OCI-LY1 (cell line): ENCODE measurements around the gene ZNF117.

ENCODE experiments used
- H2AFZ ChIP-seq: fragments of 200-600 bp; sonication (generic), shearing (Covaris generic); 2 replicates; pipeline ENCODE4 v1.6.0; 2014; ENCODE audit warnings: antibody characterized with exemption, mild to moderate bottlenecking, low read length
- H3F3A ChIP-seq: fragments of 200-600 bp; sonication (generic), shearing (Covaris generic); 2 replicates; pipeline ENCODE4 v1.6.0; 2014; ENCODE audit warnings: mild to moderate bottlenecking, antibody characterized with exemption, low read length, moderate library complexity; ENCODE audit not compliant: insufficient read depth
- H3K27ac ChIP-seq: fragments of 200-600 bp; sonication (generic); 2 replicates; pipeline ENCODE4 v1.5.1; 2014; ENCODE audit warnings: low read length, mixed run types, mild to moderate bottlenecking, low read depth; ENCODE audit not compliant: poor library complexity, severe bottlenecking
- H3K27me3 ChIP-seq: fragments of 200-600 bp; sonication (generic); 2 replicates; pipeline ENCODE4 v1.6.0; 2014; ENCODE audit warnings: antibody characterized with exemption, mild to moderate bottlenecking, low read length, moderate library complexity; ENCODE audit not compliant: insufficient read depth
- H3K36me3 ChIP-seq: fragments of 200-600 bp; sonication (generic); 2 replicates; pipeline ENCODE4 v1.6.1; 2014; ENCODE audit warnings: mild to moderate bottlenecking, antibody characterized with exemption, low read length, moderate library complexity, mixed read lengths; ENCODE audit not compliant: insufficient read depth
- H3K4me1 ChIP-seq: fragments of 200-600 bp; sonication (generic); 2 replicates; pipeline ENCODE4 v1.5.1; 2014; ENCODE audit warnings: mild to moderate bottlenecking, low read length, moderate library complexity; ENCODE audit not compliant: insufficient read depth, severe bottlenecking
- H3K4me2 ChIP-seq: fragments of 200-600 bp; sonication (generic), shearing (Covaris generic); 2 replicates; pipeline ENCODE4 v1.6.1; 2014; ENCODE audit warnings: low read length
- H3K4me3 ChIP-seq: fragments of 200-600 bp; sonication (generic); 2 replicates; pipeline ENCODE4 v1.5.1; 2014; ENCODE audit warnings: low read length, low read depth, mild to moderate bottlenecking, mixed read lengths; ENCODE audit not compliant: poor library complexity, severe bottlenecking
- H3K79me2 ChIP-seq: fragments of 200-600 bp; shearing (Covaris generic); 2 replicates; pipeline ENCODE4 v1.6.1; 2016; ENCODE audit warnings: mixed run types, low read length, mixed read lengths; ENCODE audit not compliant: insufficient read depth
- H3K9ac ChIP-seq: fragments of 200-600 bp; sonication (generic), shearing (Covaris generic); 2 replicates; pipeline ENCODE4 v1.6.1; 2014; ENCODE audit warnings: mild to moderate bottlenecking, low read length, mixed read lengths
- H3K9me2 ChIP-seq: fragments of 200-600 bp; sonication (generic), shearing (Covaris generic); 2 replicates; pipeline ENCODE4 v1.6.1; 2014; ENCODE audit warnings: low read depth, mild to moderate bottlenecking, low read length, mixed read lengths
- H3K9me3 ChIP-seq: fragments of 200-600 bp; shearing (Covaris generic); 2 replicates; pipeline ENCODE4 v1.6.1; 2014; ENCODE audit warnings: low read length, mixed read lengths
- H4K20me1 ChIP-seq: fragments of 200-600 bp; sonication (generic), shearing (Covaris generic); 2 replicates; pipeline ENCODE4 v1.6.0; 2016; ENCODE audit warnings: mild to moderate bottlenecking, low read length; ENCODE audit not compliant: insufficient read depth
- EZH2 ChIP-seq: fragments of 200-600 bp; sonication (generic), shearing (Covaris generic); IDR thresholded peaks from 2 replicates; pipeline ENCODE4 v1.8.0; 2017; ENCODE audit warnings: borderline replicate concordance, mixed run types, mild to moderate bottlenecking, antibody characterized with exemption, low read length, moderate library complexity, mixed read lengths
- TF ChIP-seq, protein P1 (sequence below): fragments of 200-600 bp; sonication (generic), shearing (Covaris generic); IDR thresholded peaks from 2 replicates; pipeline ENCODE4 v1.5.1; 2017; ENCODE audit warnings: mild to moderate bottlenecking, antibody characterized with exemption, low read length, moderate library complexity, mixed read lengths

The ZNF117 gene

DNA sequence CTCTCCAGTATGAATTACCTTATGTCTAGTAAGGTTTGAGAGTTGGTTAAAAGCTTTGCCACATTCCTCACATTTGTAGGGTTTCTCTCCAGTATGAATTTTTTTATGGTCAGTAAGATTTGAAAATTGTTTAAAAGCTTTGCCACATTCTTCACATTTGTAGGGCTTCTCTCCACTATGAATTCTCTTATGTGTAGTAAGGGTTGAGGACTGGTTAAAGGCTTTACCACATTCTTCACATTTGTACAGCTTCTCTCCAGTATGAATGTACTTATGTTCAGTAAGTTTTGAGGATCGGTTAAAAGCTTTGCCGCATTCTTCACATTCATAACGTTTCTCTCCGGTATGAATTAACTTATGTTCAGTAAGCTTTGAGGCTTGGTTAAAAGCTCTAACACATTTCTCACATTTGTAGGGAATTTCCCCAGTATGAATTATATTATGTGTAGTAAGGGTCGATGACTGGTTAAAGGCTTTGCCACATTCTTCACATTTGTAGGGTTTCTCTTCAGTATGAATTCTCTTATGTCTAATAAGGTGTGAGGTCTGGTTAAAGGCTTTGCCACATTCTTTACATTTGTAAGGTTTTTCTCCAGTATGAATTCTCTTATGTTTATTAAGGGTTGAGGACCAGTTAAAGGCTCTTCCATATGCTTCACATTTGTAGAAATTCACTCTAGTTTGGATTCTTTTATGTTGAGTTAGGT, 12.2 kb downstream of the ZNF117 start:
- TF ChIP-seq, protein P1, sequence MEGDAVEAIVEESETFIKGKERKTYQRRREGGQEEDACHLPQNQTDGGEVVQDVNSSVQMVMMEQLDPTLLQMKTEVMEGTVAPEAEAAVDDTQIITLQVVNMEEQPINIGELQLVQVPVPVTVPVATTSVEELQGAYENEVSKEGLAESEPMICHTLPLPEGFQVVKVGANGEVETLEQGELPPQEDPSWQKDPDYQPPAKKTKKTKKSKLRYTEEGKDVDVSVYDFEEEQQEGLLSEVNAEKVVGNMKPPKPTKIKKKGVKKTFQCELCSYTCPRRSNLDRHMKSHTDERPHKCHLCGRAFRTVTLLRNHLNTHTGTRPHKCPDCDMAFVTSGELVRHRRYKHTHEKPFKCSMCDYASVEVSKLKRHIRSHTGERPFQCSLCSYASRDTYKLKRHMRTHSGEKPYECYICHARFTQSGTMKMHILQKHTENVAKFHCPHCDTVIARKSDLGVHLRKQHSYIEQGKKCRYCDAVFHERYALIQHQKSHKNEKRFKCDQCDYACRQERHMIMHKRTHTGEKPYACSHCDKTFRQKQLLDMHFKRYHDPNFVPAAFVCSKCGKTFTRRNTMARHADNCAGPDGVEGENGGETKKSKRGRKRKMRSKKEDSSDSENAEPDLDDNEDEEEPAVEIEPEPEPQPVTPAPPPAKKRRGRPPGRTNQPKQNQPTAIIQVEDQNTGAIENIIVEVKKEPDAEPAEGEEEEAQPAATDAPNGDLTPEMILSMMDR = no peak
- no peak for TF ChIP-seq EZH2
- H3K27me3 ChIP-seq = no peaks in the 10 kb centered on the region
- H3K79me2 ChIP-seq = no peaks in the 10 kb centered on the region
- no peak overlapping the region for H3K4me2 ChIP-seq
- peaks cover 42% of the 10 kb centered on the region for H3K36me3 ChIP-seq
- H3K4me1 ChIP-seq = no peaks in the 10 kb centered on the region
- H2AFZ ChIP-seq = no peak overlapping the region
- no peak overlapping the region for H3K27ac ChIP-seq
- no peaks in the 10 kb centered on the region for H4K20me1 ChIP-seq
- H3K9ac ChIP-seq = no peak overlapping the region
- H3F3A ChIP-seq = peaks cover 4% of the 10 kb centered on the region; the same call in 1 of the 2 replicates
- H3K9me3 ChIP-seq = peaks cover 72% of the 10 kb centered on the region
- peaks cover 7% of the 10 kb centered on the region for H3K9me2 ChIP-seq
- H3K4me3 ChIP-seq = no peak overlapping the region

DNA sequence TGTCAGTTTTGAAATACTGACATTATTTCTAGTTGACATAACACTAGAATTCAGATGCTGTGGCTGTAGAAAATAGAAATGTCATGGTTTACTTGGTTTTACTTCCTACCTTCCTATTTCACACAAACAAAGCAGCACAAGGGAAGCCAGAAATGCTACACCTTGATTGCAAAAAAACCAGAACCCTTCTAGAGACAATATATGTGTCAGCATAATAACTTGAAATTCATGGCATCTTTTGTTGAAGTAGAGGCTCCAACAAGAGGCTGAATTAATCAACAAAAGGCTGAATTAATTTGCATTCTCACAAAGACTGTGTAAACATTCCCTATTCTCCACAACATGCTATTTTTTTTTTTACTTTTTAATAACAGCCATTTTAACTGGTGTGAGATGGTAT, 25.2 kb downstream of the ZNF117 start:
- no peak overlapping the region for H3K4me3 ChIP-seq
- H3F3A ChIP-seq = no peaks in the 10 kb centered on the region
- no peaks in the 10 kb centered on the region for H3K36me3 ChIP-seq
- no peak overlapping the region for H3K27ac ChIP-seq
- H3K79me2 ChIP-seq = no peaks in the 10 kb centered on the region
- H3K27me3 ChIP-seq = no peaks in the 10 kb centered on the region
- no peak for TF ChIP-seq EZH2
- TF ChIP-seq, protein P1 = no peak
- H2AFZ ChIP-seq = no peak overlapping the region
- H3K4me1 ChIP-seq = no peaks in the 10 kb centered on the region
- H4K20me1 ChIP-seq = no peaks in the 10 kb centered on the region
- no peak overlapping the region for H3K4me2 ChIP-seq
- no peak overlapping the region for H3K9ac ChIP-seq
- peaks cover 3% of the 10 kb centered on the region; the same call in 1 of the 2 replicates for H3K9me2 ChIP-seq
- H3K9me3 ChIP-seq = peaks cover 7% of the 10 kb centered on the region; the same call in 1 of the 2 replicates

DNA sequence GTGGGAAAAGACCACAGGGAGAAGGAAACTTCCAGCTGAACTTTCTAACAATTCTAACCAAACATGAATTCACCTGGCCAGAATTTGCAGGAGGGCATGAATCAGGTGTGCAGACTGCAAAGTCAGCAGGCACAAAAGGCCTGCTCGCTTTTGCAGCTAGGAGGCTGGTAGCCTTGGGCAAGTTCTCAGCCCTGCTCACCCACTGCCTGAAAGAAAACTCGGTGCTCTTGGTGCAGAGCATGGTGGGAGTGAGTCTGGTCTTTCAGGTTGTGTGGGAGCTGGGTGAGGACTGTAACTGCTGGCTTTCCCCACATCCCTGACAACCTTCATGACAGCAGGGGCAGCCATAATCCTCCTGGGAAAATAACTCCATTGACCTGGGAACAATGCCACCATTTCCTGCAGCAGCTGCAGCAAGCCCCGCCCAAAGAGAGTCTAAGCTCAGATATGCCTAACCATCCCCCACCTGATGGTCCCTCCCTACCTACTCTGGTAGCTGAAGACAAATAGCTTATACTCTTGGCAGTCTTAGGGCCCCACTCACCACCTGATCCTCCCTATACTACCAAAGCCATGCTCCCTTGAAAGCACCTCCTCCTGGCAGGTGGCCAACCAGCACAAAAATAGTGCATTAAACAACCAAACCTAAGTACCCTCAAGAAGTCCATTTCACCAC, 31.6 kb downstream of the ZNF117 start:
- no peak overlapping the region for H2AFZ ChIP-seq
- H3K4me1 ChIP-seq = no peaks in the 10 kb centered on the region
- no peaks in the 10 kb centered on the region for H3K9me2 ChIP-seq
- no peaks in the 10 kb centered on the region for H3K79me2 ChIP-seq
- no peak overlapping the region for H3K27ac ChIP-seq
- H3K9ac ChIP-seq = no peak overlapping the region
- no peaks in the 10 kb centered on the region for H3F3A ChIP-seq
- H3K4me2 ChIP-seq = no peak overlapping the region
- peaks cover 6% of the 10 kb centered on the region; the same call in 1 of the 2 replicates for H3K9me3 ChIP-seq
- H3K36me3 ChIP-seq = no peaks in the 10 kb centered on the region
- H3K27me3 ChIP-seq = no peaks in the 10 kb centered on the region
- no peak for TF ChIP-seq EZH2
- TF ChIP-seq, protein P1 = no peak
- no peaks in the 10 kb centered on the region for H4K20me1 ChIP-seq
- H3K4me3 ChIP-seq = no peak overlapping the region
